ENCODE data around the gene GREM2.

GREM2 gene

GRCh38 chr1:240562779-240563178, 49.2 kb downstream of the GREM2 start:
- in situ Hi-C loops (cut with HindIII; ENCODE audit: low sequenced_read_pairs): no loop called here

GRCh38 chr1:240562111-240562590, 49.8 kb downstream of the GREM2 start:
- in situ Hi-C loops (cut with HindIII; ENCODE audit: low sequenced_read_pairs): no loop called here

GRCh38 chr1:240559781-240560180, 52.2 kb downstream of the GREM2 start:
- in situ Hi-C loops (cut with HindIII; ENCODE audit: low sequenced_read_pairs): no loop called here

- in situ Hi-C loops (cut with HindIII; ENCODE audit: low sequenced_read_pairs): no loop called here
Observed at GRCh38 chr1:240555524-240555923, 56.4 kb downstream of the GREM2 start.

GRCh38 chr1:240553351-240553750, 58.6 kb downstream of the GREM2 start:
- in situ Hi-C loops (cut with HindIII; ENCODE audit: low sequenced_read_pairs): no loop called here

- in situ Hi-C loops (cut with HindIII; ENCODE audit: low sequenced_read_pairs): no loop called here
Observed at GRCh38 chr1:240539769-240540414, 72.1 kb downstream of the GREM2 start.

GRCh38 chr1:240538776-240539430, 73.1 kb downstream of the GREM2 start:
- in situ Hi-C loops (cut with HindIII; ENCODE audit: low sequenced_read_pairs): no loop called here

GRCh38 chr1:240533154-240533780, 78.7 kb downstream of the GREM2 start:
- in situ Hi-C loops (cut with HindIII; ENCODE audit: low sequenced_read_pairs): no loop called here

GRCh38 chr1:240528591-240528990, 83.4 kb downstream of the GREM2 start:
- in situ Hi-C loops (cut with HindIII; ENCODE audit: low sequenced_read_pairs): no loop called here

- in situ Hi-C loops (cut with HindIII; ENCODE audit: low sequenced_read_pairs): no loop called here
Observed at GRCh38 chr1:240527086-240527485, 84.9 kb downstream of the GREM2 start.

GRCh38 chr1:240526312-240526711, 85.6 kb downstream of the GREM2 start:
- in situ Hi-C loops (cut with HindIII; ENCODE audit: low sequenced_read_pairs): no loop called here

- in situ Hi-C loops (cut with HindIII; ENCODE audit: low sequenced_read_pairs): no loop called here
Observed at GRCh38 chr1:240524356-240525069, 87.4 kb downstream of the GREM2 start.

GRCh38 chr1:240522122-240522822, 89.7 kb downstream of the GREM2 start:
- in situ Hi-C loops (cut with HindIII; ENCODE audit: low sequenced_read_pairs): no loop called here

- in situ Hi-C loops (cut with HindIII; ENCODE audit: low sequenced_read_pairs): no loop called here
Observed at GRCh38 chr1:240517891-240518290, 94.1 kb downstream of the GREM2 start.

GRCh38 chr1:240516069-240516468, 95.9 kb downstream of the GREM2 start:
- in situ Hi-C loops (cut with HindIII; ENCODE audit: low sequenced_read_pairs): no loop called here

GRCh38 chr1:240515505-240515904, 96.5 kb downstream of the GREM2 start:
- in situ Hi-C loops (cut with HindIII; ENCODE audit: low sequenced_read_pairs): no loop called here

GRCh38 chr1:240511789-240512188, 100.2 kb downstream of the GREM2 start:
- in situ Hi-C loops (cut with HindIII; ENCODE audit: low sequenced_read_pairs): no loop called here

GRCh38 chr1:240508950-240509349, 103.0 kb downstream of the GREM2 start:
- in situ Hi-C loops (cut with HindIII; ENCODE audit: low sequenced_read_pairs): no loop called here

- in situ Hi-C loops (cut with HindIII; ENCODE audit: low sequenced_read_pairs): no loop called here
Observed at GRCh38 chr1:240508201-240508600, 103.8 kb downstream of the GREM2 start.

- in situ Hi-C loops (cut with HindIII; ENCODE audit: low sequenced_read_pairs): no loop called here
Observed at GRCh38 chr1:240506176-240506575, 105.8 kb downstream of the GREM2 start.

GRCh38 chr1:240503558-240503957, 108.4 kb downstream of the GREM2 start:
- in situ Hi-C loops (cut with HindIII; ENCODE audit: low sequenced_read_pairs): no loop called here

All from endothelial cell of hepatic sinusoid (primary cell).